GM21723 (cell line): ENCODE data around the gene MINDY4.

ENCODE experiments used
- ATAC-seq: cut with Tn5 transposase; IDR thresholded peaks from one replicate; pipeline ENCODE4 v1.9.1; 2021; ENCODE audit warnings: mild to moderate bottlenecking, moderate library complexity; ENCODE audit not compliant: unreplicated experiment

MINDY4 gene

GRCh38 chr7:30898411-30898810 is 127.2 kb downstream of the MINDY4 start:
- ATAC-seq = no peak

- ATAC-seq = no peak
These were observed 127.8 kb downstream of the MINDY4 start for GRCh38 chr7:30899066-30899465.

GRCh38 chr7:30899630-30900029 is 128.4 kb downstream of the MINDY4 start:
- ATAC-seq = no peak

GRCh38 chr7:30900053-30900452 is 128.8 kb downstream of the MINDY4 start:
- no peak for ATAC-seq

GRCh38 chr7:30900803-30901362 is 129.7 kb downstream of the MINDY4 start:
- no peak for ATAC-seq

GRCh38 chr7:30901856-30902255 is 130.6 kb downstream of the MINDY4 start:
- ATAC-seq = no peak

- ATAC-seq = no peak
These were observed 131.2 kb downstream of the MINDY4 start for GRCh38 chr7:30902466-30902865.

GRCh38 chr7:30903146-30903545 is 131.9 kb downstream of the MINDY4 start:
- no peak for ATAC-seq

GRCh38 chr7:30904561-30904960 is 133.3 kb downstream of the MINDY4 start:
- ATAC-seq = no peak

- no peak for ATAC-seq
These were observed 134.1 kb downstream of the MINDY4 start for GRCh38 chr7:30905078-30906012.

- ATAC-seq = no peak
These were observed 134.8 kb downstream of the MINDY4 start for GRCh38 chr7:30906014-30906413.

GRCh38 chr7:30906515-30907240 is 135.5 kb downstream of the MINDY4 start:
- ATAC-seq = no peak

- no peak for ATAC-seq
These were observed 136.5 kb downstream of the MINDY4 start for GRCh38 chr7:30907527-30908267.

GRCh38 chr7:30908681-30909080 is 137.5 kb downstream of the MINDY4 start:
- ATAC-seq = no peak

- ATAC-seq = no peak
These were observed 138.2 kb downstream of the MINDY4 start for GRCh38 chr7:30909431-30909830.

GRCh38 chr7:30910411-30911073 is 139.3 kb downstream of the MINDY4 start:
- ATAC-seq = no peak

- no peak for ATAC-seq
These were observed 139.9 kb downstream of the MINDY4 start for GRCh38 chr7:30911133-30911532.

- ATAC-seq = no peak
These were observed 140.3 kb downstream of the MINDY4 start, which contains the start of gene AQP1 for GRCh38 chr7:30911561-30911969. TSS of gene AQP1 (plus strand) at chr7:30911853. CDS start at chr7:30911910, 57 bp downstream.

- ATAC-seq = no peak
These were observed 141.0 kb downstream of the MINDY4 start for GRCh38 chr7:30912021-30912730.

GRCh38 chr7:30912731-30912985 is 141.4 kb downstream of the MINDY4 start:
- ATAC-seq = no peak
